ENCODE results near the gene INPP5A.

DNA sequence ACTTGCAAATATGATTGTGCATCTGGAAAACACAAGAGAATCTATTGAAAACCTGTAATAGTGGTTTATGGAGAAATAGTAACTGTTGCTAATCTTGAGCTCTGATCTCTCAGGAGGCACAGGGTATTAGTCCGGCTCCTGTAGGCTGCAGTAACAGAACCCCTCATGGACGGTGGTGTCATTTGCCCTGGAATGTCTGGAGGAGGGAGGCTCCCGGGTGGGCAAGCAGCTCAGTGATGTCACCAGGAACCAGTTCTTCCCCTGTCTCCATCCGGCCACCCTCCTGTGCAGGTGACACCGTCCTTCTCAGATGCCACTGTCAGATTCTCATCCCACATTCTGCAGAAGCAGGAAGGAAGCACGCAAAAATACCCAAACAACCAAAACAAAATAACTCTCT lies 29.3 kb downstream of the INPP5A start:
- TF ChIP-seq, protein P1, sequence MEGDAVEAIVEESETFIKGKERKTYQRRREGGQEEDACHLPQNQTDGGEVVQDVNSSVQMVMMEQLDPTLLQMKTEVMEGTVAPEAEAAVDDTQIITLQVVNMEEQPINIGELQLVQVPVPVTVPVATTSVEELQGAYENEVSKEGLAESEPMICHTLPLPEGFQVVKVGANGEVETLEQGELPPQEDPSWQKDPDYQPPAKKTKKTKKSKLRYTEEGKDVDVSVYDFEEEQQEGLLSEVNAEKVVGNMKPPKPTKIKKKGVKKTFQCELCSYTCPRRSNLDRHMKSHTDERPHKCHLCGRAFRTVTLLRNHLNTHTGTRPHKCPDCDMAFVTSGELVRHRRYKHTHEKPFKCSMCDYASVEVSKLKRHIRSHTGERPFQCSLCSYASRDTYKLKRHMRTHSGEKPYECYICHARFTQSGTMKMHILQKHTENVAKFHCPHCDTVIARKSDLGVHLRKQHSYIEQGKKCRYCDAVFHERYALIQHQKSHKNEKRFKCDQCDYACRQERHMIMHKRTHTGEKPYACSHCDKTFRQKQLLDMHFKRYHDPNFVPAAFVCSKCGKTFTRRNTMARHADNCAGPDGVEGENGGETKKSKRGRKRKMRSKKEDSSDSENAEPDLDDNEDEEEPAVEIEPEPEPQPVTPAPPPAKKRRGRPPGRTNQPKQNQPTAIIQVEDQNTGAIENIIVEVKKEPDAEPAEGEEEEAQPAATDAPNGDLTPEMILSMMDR (IDR thresholded peaks at IDR 0.05): no peak
- no peak for TF ChIP-seq EZH2 (IDR thresholded peaks at IDR 0.05)
- no peak for TF ChIP-seq EZH2phosphoT487 (IDR thresholded peaks at IDR 0.05)
